NCI-H345 (cell line): ENCODE data around the gene RGL1.
A peak's percentile ranks its signal among the peaks of the same experiment; 100 is the strongest.
"Not testable (repeated sequence)": the region's sequence is repeated elsewhere in the genome, so short reads cannot be mapped to it uniquely, and the experiment has no call there.

ENCODE experiments used
- DNase-seq: peaks from one replicate; lab custom pipeline; 2025; lab: John Stamatoyannopoulos, UW

The RGL1 gene

DNA sequence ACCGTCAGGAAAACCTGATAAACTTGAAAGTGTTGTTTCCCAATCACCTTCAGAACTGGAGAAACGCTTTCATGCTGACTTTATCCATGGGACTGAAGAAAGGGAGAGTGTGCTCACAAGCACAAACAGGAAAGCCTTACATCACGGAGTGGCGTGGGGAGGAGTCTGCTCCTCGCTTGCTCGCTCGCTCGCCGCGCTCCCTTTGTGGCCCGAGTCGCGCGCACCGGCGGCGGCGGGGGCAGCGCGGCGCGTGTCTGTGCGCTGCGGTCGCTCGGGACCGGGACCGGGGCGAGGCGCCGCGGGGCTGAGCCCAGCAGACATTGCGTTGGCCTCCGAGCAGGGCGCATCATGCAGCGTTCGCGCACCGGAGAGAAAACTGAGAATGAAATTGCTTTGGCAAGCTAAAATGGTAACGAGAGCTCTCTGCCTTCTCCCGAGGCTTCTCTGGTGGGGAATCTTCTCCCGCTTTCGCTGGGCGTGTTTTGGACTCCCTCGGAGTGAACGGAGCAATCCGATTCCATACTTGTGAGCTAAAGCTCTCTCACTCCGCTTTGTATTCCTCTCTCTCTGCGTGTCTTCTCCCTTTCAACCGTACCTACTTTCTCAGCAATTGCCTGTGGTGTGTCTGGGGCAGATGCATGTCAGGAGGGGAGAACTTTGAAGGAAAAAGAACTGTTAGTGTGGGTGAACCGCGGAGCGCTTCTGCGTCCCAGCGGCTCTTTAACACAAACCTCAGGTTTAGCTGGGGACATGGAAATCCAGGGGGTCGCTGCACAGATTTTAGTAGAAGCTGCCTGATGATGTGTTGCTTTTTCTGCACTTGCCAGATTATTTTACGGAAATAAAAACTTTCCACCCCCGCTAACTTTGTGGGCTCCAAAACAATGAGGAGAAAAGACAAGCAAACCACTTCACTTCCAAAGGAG lies at the start of gene RGL1:
Gene RGL1 (plus strand): TSS at position 205 of the 926 bp plus-strand sequence. CDS start 178 bp downstream, at position 383.
- peak; percentile 77 for DNase-seq

DNA sequence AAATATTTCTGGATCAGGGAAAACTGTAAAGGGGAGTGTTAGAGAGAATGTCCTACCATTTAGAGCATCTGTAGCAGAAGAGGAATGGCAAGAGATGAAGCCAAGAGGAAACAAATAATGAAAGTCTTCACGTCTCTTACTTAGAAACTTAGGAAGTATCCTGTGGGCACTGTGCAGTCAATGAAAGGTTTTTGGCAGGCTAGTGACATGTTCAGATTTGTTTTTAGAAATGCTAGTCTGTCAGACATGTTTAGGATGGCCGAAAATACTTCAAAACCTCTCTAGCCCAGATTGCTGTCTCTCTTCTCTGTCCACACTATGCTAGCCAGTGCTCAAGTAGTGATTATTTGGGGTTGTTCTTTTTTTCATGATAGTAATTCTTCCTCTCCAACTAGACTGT lies 48.6 kb upstream of the RGL1 start:
- no peak for DNase-seq

DNA sequence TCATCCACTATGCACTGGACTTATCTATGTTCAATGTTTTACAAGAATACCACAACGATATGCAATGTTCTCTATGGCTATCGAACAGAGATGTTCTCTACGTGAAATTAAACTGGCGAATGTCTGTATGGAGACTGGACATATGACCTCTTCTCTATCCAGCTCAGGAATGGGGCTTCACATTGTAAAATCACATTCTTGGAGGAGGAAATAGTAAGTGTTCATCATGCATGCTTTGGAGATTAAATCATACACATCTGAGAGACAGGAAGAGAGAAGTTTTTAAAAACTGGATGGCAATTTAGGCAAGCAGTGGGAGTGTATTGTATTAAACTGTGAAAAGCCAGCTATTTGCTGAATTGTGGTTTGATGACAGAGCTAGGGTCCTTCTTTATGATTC lies 47.9 kb upstream of the RGL1 start:
- no peak for DNase-seq

DNA sequence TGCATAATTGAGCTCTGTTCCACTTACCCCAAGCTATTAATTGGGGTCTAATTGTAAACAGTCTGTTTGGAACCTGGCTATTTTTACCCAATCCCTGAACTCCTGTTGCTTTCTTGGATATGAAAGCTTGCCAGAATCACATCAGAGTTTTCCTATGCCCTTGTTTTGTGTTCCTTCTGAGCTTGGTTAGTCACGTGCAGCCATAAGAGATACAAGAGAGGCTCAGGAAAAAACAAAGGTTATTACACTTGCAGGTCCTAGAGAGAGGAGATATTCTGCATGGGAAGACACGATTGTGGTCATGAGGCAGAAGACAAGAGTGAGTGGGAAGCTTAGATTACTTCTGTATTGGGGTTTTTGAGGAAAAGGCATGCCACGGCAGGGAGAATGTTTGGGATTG lies 46.0 kb upstream of the RGL1 start:
- DNase-seq: no peak

DNA sequence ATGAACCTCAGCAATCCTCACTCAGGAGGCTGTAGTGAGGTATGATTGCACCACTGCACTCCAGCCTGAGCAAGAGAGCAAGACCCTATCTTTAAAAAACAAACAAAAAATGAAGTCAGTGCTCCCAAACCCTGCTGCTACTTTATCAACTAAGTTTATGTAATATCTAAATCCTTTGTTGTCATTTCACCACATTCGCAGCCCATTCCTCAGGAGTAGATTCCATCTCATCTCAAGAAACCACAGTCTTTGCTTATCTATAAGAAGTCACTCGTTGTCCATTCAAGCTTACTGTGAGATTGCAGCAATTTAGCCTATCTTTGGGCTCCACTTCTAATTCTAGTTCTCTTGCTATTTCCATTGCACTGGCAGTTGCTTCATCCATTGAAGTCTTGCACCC lies 44.3 kb upstream of the RGL1 start:
- DNase-seq: no peak

DNA sequence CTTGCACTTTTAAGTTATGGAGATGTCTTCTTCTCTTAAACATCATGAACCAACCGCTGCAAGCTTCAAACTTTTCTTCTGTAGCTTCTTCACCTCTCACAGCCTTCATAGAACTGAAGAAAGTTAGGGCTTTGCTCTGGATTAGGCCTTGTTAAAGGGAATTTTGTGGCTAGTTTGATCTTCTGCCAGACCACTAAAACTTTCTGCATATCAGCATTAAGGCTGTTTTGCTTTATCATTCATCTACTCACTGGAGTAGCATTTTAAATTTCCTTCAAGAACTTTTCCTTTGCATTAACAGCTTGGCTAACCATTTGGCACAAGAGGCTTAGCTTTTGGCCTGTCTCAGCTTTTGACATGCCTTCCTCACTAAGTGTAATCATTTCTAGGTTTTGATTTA lies 43.0 kb upstream of the RGL1 start:
- DNase-seq: no peak

DNA sequence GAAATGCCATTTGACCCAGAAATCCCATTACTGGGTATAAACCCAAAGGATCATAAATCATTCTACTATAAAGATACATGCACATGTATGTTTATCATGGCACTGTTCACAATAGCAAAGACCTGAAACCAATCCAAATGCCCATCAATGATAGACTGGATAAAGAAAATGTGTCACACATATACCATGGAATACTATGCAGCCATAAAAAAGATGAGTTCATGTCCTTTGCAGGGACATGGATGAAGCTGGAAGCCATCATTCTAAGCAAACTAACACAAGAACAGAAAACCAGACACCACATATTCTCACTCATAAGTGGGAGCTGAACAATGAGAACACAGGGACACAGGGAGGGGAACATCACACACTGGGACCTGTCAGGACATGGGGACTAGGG lies 42.1 kb upstream of the RGL1 start:
- not testable (repeated sequence) for DNase-seq

DNA sequence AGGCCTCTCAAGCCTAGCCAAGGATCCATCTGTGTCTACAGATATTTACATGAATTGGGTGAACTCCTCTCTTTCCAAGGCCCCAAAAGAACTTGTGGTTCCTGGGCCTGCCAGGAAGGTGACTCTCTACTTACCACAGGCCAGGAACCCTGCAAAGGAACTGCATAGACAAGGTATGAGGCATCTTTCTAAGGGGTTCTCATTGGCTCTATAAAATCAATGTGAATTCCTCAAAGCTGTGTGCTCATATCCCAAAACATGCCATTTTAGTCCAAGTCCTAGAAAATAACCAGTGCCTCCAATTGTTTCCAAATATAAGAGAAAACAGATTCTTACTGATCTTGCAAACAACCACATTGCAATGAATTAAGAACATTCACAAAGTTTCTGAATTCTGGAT lies 39.9 kb upstream of the RGL1 start:
- no peak for DNase-seq

DNA sequence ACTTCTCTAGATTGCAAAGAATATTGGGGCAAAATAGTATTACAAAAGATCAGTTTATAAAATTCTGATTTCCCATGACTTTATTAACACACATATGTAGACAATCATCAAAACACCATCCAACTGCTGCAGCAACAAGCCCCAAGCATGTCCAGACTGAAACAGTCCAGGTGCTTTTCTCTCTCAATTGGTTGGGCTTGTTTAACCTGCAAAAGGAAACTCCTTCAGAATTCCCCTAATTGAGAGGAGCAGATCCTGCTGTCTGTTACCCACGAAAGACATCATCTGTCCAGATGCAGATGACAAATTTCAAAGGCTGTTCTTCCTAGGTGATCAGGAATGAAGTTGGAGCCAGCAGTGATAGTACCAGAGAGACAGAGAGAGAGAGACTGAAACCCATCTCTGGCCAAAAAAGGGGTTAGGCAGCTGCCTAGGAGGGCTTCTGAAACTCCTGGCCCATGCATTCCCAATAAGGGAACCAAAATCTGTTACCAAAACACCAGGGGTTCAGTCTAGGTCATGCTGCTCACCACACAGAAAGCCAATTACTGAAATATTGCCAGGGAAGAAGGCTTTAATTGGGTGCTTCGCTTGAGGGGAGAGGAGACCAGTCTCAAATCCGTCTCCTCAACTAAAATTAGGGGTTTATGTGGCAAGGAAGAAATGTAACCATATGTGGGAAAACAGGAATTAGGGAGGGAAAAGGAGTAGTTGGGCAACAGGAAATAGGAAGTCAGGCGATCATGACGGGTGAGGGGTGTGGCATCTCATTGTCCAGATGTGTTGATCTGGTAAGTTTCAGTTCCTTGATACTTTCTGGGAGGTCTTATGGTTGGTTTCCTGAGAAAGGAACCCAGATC lies 34.7 kb upstream of the RGL1 start:
- no peak for DNase-seq

DNA sequence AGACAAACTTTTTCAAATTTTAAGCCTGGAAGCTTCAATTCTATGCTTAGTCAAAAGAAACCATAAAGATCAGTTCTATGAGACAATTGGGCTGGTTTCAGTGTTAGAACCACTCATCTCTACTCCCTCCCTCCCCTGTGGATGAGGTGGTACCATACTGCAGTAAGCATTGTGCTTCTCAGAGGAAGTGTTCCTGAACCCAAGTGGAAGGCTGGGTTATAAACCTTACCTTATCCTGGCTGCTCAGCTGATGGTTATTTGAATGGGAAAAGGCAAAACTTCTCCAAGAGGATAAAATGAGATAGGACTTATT lies 34.1 kb upstream of the RGL1 start:
- no peak for DNase-seq

DNA sequence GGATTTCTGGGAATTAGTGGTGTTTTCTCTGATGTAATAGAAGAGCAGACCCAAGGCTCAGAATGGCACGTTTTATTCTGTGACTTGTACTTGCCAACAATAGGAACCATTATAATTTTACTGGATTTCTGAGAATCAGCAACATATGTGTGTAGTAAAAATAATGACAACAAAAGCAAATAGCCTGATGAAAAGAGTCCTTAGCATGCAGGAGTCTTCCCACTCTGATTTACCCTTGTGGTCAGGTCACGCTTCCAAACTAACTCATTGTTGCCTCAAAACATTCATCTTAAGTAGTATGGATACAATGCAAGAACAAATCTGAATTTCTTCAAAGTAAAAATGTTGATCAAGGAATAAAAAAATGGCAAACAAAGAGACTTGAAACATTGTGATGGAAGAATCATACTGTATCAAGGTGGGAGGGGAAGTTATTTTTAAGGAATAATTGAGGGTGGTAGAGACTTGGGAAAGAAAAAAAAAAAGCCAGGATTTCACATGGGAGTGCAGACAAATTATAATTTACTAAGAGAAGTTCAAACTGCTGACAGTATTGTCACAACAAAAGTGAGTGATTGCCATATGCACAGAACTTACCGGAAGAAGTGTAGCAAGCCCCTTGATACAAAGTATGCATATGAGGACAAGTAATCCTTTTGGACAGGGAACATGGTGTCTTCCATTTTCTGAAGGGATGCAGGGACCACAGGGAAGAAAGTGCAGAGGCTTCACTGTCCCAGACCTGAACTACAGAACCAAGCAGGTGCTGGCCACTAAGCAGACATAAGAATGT lies 31.2 kb upstream of the RGL1 start:
- no peak for DNase-seq

DNA sequence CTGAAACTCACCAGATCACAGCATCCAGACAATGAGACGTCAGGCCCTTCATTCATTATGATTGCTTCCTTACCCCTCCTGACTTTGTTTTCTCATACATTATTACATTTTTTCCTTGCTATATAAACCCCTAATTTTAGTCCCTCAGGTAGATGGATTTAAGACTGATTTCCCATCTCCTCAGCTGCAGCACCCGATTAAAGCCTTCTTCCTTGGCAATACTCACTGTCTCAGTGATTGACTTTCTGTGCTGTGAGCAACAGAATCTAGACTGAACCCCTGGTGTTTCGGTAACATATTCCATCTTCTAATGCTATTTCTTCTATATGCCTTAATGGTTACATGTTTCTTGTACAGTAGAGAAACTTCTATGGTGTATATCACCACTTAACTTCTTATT lies 30.0 kb upstream of the RGL1 start:
- no peak for DNase-seq

DNA sequence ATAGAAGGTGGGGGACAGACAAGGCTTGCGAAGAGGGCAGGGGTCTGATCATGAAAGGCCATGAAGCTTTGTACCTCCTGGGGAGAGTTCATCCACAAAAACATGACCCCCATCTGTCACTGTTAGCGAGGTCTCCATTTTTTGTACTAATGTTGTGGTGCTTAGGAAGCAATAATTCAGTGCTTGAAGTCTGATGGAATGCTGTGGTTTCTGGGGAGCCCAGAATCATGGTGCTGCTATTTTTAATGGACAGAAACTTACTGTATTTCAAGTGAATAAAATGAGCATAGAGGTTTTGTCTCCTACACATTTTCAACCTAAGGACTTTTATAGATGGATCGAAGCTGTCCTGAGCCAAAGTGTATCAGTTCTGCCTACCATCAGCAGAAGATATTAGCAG lies 28.2 kb upstream of the RGL1 start:
- DNase-seq: no peak

DNA sequence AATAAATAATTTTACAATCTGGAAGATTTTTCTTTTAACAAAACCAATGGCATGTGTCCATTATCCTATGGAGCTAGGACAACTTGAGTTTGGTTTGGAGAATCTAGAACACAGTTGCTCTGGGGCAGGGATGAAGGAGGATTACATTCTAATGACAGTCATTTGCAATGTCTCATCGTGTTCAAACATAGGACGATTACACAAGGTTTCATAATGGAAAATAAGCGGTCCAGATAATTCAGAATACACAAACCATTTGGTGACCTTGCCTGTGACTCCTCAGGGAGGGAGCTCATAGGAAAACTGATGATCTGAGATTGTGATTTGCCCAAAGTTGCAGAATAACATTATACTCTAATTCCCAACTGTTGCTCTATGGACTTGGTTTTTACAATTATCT lies 27.6 kb upstream of the RGL1 start:
- no peak for DNase-seq

DNA sequence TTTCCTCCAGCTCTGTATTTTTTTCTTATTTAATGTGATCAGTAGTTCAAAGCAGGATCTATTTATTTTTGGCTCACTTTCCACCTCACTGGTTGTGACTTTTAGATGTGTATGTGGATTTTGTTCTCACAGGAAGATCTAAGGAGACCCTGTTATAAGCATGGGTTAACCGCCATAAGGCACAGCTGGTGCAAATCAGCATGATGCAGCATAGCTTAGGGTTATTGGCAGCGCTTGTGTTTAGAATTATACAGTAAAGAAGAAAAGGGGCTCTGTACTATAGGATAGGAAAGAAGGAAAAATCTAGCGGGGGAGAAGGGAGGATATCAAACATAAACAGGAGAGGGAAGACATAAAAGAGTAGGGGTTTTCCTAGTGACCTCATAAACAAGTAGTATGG lies 26.9 kb upstream of the RGL1 start:
- DNase-seq: peak; percentile 10

DNA sequence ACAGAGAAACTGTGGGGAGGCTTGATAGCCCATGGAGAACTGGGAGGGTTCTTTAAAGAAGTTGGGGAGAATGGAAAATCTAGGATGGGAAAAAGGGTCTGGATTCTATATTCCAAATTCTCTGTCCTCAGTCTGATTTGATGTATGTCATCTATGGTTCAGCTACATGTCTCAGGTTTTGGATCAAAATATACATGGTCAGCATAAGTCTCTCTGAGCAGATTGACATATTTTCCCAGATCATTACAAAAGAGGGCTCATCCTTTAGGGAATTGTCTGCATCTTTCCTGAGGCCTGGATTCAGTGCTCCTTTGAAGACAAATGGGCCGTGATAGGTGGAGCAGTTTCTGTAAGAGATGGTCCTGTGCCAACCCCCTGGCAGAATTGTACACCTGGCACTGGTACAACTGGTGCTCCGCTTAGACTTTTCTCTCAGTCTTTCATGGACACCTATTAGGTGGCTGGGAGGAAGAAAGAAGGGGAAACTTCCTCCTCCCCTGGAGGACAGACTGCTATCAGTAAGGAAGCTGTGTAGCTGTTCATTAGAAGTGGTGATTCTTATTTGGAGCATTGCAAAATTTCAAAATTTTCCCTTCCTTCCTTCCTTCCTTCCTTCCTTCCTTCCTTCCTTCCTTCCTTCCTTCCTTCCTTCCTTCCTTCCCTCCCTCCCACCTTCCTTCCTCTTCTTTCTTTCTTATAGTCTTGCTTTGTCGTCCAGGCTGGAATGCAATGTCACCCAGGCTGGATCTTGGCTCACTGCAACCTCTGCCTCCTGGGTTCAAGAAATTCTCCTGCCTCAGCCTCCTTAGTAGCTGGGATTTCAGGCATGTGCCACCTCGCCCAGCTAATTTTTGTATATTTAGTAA lies 26.1 kb upstream of the RGL1 start:
- DNase-seq: peak; percentile 86

DNA sequence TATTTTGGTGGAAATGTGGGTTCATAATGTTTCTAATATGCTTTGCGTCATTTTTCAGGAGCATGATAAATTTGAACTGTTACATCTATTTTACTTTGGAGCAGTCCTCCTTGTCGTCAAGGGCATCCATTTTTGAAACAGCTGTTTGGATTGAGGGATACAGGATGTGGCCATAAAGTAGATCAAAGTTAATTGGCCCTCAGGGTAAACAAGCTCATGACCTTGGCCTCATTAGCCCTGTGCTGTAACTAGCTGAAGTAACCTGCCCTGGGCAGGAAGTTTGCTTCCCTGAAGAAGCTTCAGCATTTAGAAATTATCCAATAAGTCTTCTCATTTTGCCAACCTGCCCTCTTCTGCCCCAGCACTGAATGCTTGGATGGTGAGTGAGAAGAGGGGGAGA lies 24.8 kb upstream of the RGL1 start:
- no peak for DNase-seq

DNA sequence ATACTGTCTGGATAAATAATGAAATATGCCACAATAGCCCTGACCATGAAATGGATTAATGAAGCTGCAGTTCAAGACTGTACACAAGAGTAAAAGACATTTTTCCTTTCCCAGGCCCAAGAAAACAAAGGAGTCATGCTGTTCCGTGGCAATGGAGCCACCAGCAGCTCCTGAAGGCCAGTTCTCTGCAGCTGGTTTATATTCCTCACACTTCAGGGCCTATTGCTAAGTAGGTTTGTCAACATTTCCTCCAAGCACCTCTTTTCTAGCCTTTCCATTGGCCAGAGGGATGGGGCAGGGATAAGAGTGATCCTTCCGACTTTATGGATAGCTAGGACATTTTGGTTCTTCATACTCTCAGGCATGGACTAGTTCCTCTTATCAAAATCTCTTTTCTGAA lies 24.2 kb upstream of the RGL1 start:
- DNase-seq: no peak

DNA sequence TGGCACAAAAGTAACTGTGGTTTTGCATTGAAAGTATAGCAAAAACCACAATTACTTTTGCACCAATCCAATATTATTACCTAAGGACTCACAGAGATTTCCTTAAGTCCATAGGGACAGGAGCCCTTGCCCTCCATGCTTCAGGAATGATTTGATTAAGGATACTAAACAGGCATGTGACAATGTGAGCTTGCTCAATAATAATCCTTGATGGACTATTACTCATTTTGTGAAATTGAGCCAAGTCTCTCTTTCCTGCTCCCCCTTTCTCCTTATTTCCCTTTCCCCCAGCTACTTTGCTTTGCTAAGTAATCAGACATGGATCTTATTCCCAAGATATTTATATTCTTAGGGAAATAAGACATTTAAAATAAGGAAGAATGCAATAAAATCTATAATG lies 21.6 kb upstream of the RGL1 start:
- no peak for DNase-seq

DNA sequence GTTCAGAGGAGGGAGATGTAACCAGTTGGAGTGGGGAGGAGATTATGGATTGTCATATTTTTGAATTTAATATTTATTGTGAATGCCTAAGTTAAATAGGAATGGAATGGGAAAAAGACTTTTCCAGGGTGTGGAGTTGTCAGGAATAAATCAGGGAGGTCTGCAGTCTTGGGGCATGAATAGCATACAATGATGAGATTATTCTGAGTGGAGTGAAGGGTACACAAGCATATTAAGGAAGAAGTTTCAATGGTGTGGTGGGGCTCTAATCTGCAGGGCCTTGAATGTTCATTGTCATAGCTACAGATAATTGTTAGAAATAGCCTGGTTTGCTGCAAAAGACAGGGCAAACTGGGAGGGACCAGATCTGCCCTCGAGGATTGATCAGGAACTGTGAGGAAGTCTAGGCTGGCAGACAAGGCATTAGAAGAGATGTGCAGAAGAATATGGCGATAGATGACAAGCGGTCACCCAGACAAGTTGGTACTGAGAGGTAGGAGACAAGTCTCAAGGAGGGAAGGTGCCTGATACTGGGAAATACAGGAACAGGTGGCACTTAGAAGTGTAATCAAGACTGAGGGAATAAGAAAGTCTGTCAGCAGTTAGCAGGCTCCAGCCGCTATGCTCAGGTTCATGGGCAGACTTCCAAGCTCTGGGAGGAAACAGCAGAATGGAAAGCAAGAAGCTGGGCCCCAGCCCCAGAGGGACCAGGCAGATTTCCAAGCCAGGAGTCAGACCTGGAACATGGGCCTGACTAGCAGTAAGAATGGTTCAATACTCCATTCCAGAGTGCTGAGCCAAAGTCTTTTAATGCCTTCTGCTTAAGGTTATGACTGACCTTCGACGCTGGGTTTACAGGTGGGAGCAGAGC lies 20.9 kb upstream of the RGL1 start:
- no peak for DNase-seq

DNA sequence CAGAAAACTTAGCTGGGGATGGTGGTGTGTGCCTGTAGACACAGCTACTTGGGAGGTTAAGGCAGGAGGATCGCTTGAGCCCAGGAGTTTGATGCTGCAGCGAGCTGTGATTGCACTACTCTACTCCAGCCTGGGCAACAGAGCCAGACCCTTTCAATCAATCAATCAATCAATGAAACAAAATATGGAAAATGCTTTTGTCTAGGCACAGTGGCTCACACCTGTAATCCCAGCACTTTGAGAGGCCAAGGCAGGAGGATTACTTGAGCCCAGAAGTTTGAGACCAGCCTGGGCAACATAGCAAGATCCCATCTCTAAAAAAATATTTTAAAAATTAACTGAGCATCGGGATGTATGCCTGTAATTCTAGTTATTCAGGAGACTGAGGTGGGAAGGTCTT lies 19.0 kb upstream of the RGL1 start:
- DNase-seq: not testable (repeated sequence)
